H1 (cell line): ENCODE measurements around the gene CXorf49. TPM values are rescaled to one million over a fixed set of nuclear protein-coding genes. Genes with fewer than 3 reads are reported as not detected.
"Not testable (repeated sequence)": the region's sequence is repeated elsewhere in the genome, so short reads cannot be mapped to it uniquely, and the experiment has no call there.

Experiments used
- CTCF ChIA-PET: fragments of 300-600 bp; sonication (Branson Sonifier 250); formaldehyde crosslinking; loops from one replicate; lab custom pipeline; 2021; ENCODE audit not compliant: partially characterized antibody; lab: Charles Lee
- POLR2A ChIA-PET: fragments of 300-600 bp; sonication (Branson Sonifier 250); formaldehyde crosslinking; loops from one replicate; lab custom pipeline; 2021; ENCODE audit warnings: inconsistent platforms; ENCODE audit not compliant: partially characterized antibody; lab: Charles Lee
- DNase-seq, 2 experiments: peaks; one replicate each; pipeline versions ENCODE4 v3.0.0 to v3.0.0-alpha.2; 2010 to 2022; ENCODE audit warnings: low spot score in 2 of 2, low read depth in 1 of 2, mixed read lengths in 1 of 2
- FAIRE-seq: peaks from 2 replicates; lab custom pipeline; 2011; peaks lifted over from hg19 to GRCh38; lab: Jason Lieb, UNC
- H2AFZ ChIP-seq: 2 replicates; pipeline ENCODE4 v1.8.1; 2012; ENCODE audit warnings: low read length, inconsistent platforms
- H2AK5ac ChIP-seq: 2 replicates; pipeline ENCODE4 v1.6.1; 2013; ENCODE audit warnings: low read depth, low read length
- H2BK120ac ChIP-seq: replicated peaks from 2 replicates; pipeline ENCODE3; 2013; ENCODE audit warnings: low read depth, low read length, inconsistent platforms
- H2BK12ac ChIP-seq: 2 replicates; pipeline ENCODE4 v1.6.1; 2013; ENCODE audit warnings: low read depth, low read length
- H2BK15ac ChIP-seq: 2 replicates; pipeline ENCODE4 v1.6.1; 2013; ENCODE audit warnings: low read length
- H2BK20ac ChIP-seq: 2 replicates; pipeline ENCODE4 v1.6.1; 2013; ENCODE audit warnings: low read length
- H2BK5ac ChIP-seq: 2 replicates; pipeline ENCODE4 v1.6.1; 2013; ENCODE audit warnings: low read depth, low read length
- H3K14ac ChIP-seq: 2 replicates; pipeline ENCODE4 v1.6.1; 2013; ENCODE audit warnings: inconsistent platforms; ENCODE audit not compliant: insufficient read length
- H3K18ac ChIP-seq: 2 replicates; pipeline ENCODE4 v1.6.1; 2013; ENCODE audit warnings: low read length; ENCODE audit errors: extremely low read depth
- H3K23ac ChIP-seq: 2 replicates; pipeline ENCODE4 v1.6.1; 2013; ENCODE audit warnings: inconsistent platforms; ENCODE audit not compliant: insufficient read length
- H3K23me2 ChIP-seq: 2 replicates; pipeline ENCODE4 v1.6.1; 2013; ENCODE audit warnings: low read depth, low read length
- H3K27ac ChIP-seq: 2 replicates; pipeline ENCODE4 v1.6.1; 2011; ENCODE audit warnings: low read depth, low read length, inconsistent platforms
- H3K27me3 ChIP-seq, 4 experiments: replicated peaks in 1 of 4; 1 replicate in 1 of 4; 2 replicates in 3 of 4; pipeline versions ENCODE4 v1.6.1 to v1.8.1; 2011 to 2013; ENCODE audit warnings: low read length in 3 of 4, mild to moderate bottlenecking in 3 of 4, inconsistent platforms in 2 of 4, mixed read lengths in 2 of 4, moderate library complexity in 1 of 4; ENCODE audit not compliant: control insufficient read depth in 3 of 4, insufficient read depth in 3 of 4; ENCODE audit errors: extremely low read depth in 1 of 4
- H3K36me3 ChIP-seq, 4 experiments: 2 replicates each; pipeline versions ENCODE4 v1.6.1 to v1.8.1; 2011 to 2013; ENCODE audit warnings: mild to moderate bottlenecking in 4 of 4, low read length in 3 of 4, moderate library complexity in 2 of 4, control low read depth in 1 of 4, inconsistent platforms in 1 of 4; ENCODE audit not compliant: insufficient read depth in 4 of 4, control insufficient read depth in 2 of 4
- H3K4ac ChIP-seq: replicated peaks from 2 replicates; pipeline ENCODE3; 2013; ENCODE audit warnings: low read length, low read depth, mixed read lengths, inconsistent platforms; ENCODE audit not compliant: insufficient read length
- H3K4me1 ChIP-seq, 4 experiments: replicated peaks in 1 of 4; 1 replicate in 1 of 4; 2 replicates in 3 of 4; pipeline versions ENCODE4 v1.6.1 to v1.8.1; 2011 to 2013; ENCODE audit warnings: low read length in 3 of 4, inconsistent platforms in 2 of 4, mixed read lengths in 1 of 4; ENCODE audit not compliant: insufficient read depth in 4 of 4, control insufficient read depth in 3 of 4
- H3K4me2 ChIP-seq, 2 experiments: 2 replicates each; pipeline versions ENCODE4 v1.6.1 to v1.8.1; 2011 to 2013; ENCODE audit warnings: low read depth in 2 of 2, low read length in 2 of 2, control low read depth in 1 of 2, inconsistent platforms in 1 of 2, mild to moderate bottlenecking in 1 of 2; ENCODE audit not compliant: insufficient read depth in 1 of 2
- H3K4me3 ChIP-seq, 4 experiments: fragments of 200-600, 300-600 bp in 1 of 4; sonication (generic), shearing (Covaris generic), sonication (Bioruptor Twin) in 1 of 4; 2 replicates each; pipeline versions ENCODE4 v1.5.1 to v1.8.1; 2011 to 2016; ENCODE audit warnings: low read length in 4 of 4, low read depth in 3 of 4, control low read depth in 2 of 4, inconsistent platforms in 2 of 4, mild to moderate bottlenecking in 2 of 4, mixed read lengths in 1 of 4, moderate library complexity in 1 of 4; ENCODE audit not compliant: insufficient read depth in 2 of 4; ENCODE audit errors: extremely low read depth in 1 of 4
- H3K56ac ChIP-seq: replicated peaks from 2 replicates; pipeline ENCODE3; 2013; ENCODE audit warnings: low read depth, mild to moderate bottlenecking, mixed read lengths, low read length, inconsistent platforms; ENCODE audit not compliant: insufficient read length
- H3K79me1 ChIP-seq: 2 replicates; pipeline ENCODE4 v1.6.1; 2013; ENCODE audit warnings: low read depth, low read length, control low read depth
- H3K79me2 ChIP-seq, 2 experiments: 2 replicates each; pipeline versions ENCODE4 v1.6.1 to v1.8.1; 2012 to 2013; ENCODE audit warnings: low read length in 2 of 2, mild to moderate bottlenecking in 2 of 2, inconsistent platforms in 1 of 2; ENCODE audit not compliant: insufficient read depth in 2 of 2, control insufficient read depth in 1 of 2
- H3K9ac ChIP-seq, 4 experiments: replicated peaks in 1 of 4; 1 replicate in 1 of 4; 2 replicates in 3 of 4; pipeline versions ENCODE4 v1.6.1 to v1.8.1; 2011 to 2013; ENCODE audit warnings: low read depth in 3 of 4, low read length in 3 of 4, control low read depth in 2 of 4, mild to moderate bottlenecking in 2 of 4, moderate library complexity in 2 of 4, inconsistent platforms in 1 of 4; ENCODE audit errors: extremely low read depth in 1 of 4
- H3K9me3 ChIP-seq, 2 experiments: 2 replicates each; pipeline versions ENCODE4 v1.6.1 to v1.8.1; 2012 to 2013; ENCODE audit warnings: mild to moderate bottlenecking in 2 of 2, moderate library complexity in 2 of 2, control low read depth in 1 of 2, inconsistent platforms in 1 of 2, low read depth in 1 of 2, low read length in 1 of 2, mixed read lengths in 1 of 2; ENCODE audit not compliant: insufficient read depth in 2 of 2
- H4K20me1 ChIP-seq, 2 experiments: replicated peaks in 1 of 2; 2 replicates each; pipeline versions ENCODE3 to v1.8.1; 2011 to 2013; ENCODE audit warnings: inconsistent platforms in 2 of 2, low read length in 2 of 2, mild to moderate bottlenecking in 1 of 2; ENCODE audit not compliant: insufficient read depth in 2 of 2, control insufficient read depth in 1 of 2
- H4K5ac ChIP-seq: 2 replicates; pipeline ENCODE4 v1.6.1; 2013; ENCODE audit warnings: low read length, low read depth, mixed read lengths, inconsistent platforms; ENCODE audit not compliant: insufficient read length
- H4K8ac ChIP-seq: 2 replicates; pipeline ENCODE4 v1.8.0; 2013; ENCODE audit warnings: mild to moderate bottlenecking, moderate library complexity, low read length, inconsistent platforms; ENCODE audit not compliant: insufficient read depth; ENCODE audit errors: extremely low read depth
- H4K91ac ChIP-seq: replicated peaks from 2 replicates; pipeline ENCODE3; 2013; ENCODE audit warnings: low read length, mixed read lengths, inconsistent platforms; ENCODE audit not compliant: insufficient read length
- WGBS, 2 experiments: shearing (Covaris generic) in 1 of 2; methylation state at CpG; one replicate each; pipeline versions ENCODE4 v1.1.6 to v1.1.7; 2013 to 2015; ENCODE audit warnings: low lambda C conversion rate in 2 of 2, mixed read lengths in 2 of 2, inconsistent platforms in 1 of 2, low coverage in 1 of 2, missing lambda C conversion rate in 1 of 2; ENCODE audit not compliant: insufficient replicate concordance in 2 of 2, insufficient coverage in 1 of 2, insufficient read length in 1 of 2; ENCODE audit errors: extremely low coverage in 1 of 2, missing lambda C conversion rate in 1 of 2; 5-methylcytosine and 5-hydroxymethylcytosine counted together
- polyA plus RNA-seq, 7 experiments: library from polyadenylated mRNA; depleted of rRNA in 3 of 7; stranded (reverse) in 5 of 7; unstranded in 2 of 7; fragments of >200 nt in 5 of 7; fragments of 200-250 nt in 2 of 7; gene quantifications; 1 replicate in 5 of 7; 2 replicates in 1 of 7; 4 replicates in 1 of 7; pipeline versions ENCODE4 v1.2.1 to v1.2.3, GENCODE V29; 2011 to 2013; ENCODE audit warnings: missing spikeins in 2 of 7, mixed read lengths in 2 of 7
- total RNA-seq: library from RNA; stranded (reverse); fragmentation: NEBNext Ultra II Directional; extraction: Animal tissue kit (Norgen Biotek cat#: 25700); gene quantifications from 2 replicates; pipeline ENCODE4 v1.2.1, GENCODE V29; 2021

CXorf49 gene
- total and polyA plus RNA-seq, 2 of the 8 experiments (the other 6 are each of a cell fraction or from before 2014, with no cell fraction given), result not detected

DNA sequence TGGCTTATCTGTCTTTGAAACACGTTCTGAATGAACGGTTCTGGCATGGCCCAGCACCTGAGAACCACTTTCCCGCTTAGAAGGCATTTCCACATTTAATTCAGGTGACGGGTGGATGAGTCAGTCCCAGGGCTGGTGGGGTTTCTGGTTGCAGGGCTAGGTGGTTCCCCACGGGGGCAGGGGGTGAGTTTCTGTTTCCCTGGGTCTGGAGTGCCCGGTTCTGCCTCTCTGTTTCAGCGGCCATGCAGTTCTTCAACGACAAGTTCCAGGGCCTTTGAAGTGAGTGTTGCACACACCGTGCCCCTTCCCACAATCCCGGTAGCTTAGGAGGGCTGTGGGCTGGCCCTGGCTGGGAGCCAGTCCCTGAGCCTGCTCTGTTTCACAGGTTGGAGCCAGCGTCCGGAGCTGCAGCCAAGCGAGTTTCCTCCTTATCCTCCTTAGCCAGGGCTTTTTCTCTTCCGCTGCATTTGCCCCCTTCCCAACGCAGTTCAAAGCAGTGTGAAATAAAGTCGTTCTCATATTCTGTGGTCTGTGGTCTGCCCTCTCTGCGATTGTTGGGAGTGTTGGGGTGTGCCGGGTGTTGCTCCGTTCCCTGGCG is 2.3 kb upstream of the CXorf49 start:
- H3K4me3 ChIP-seq, H2BK20ac ChIP-seq, H2AFZ ChIP-seq, H3K27ac ChIP-seq, POLR2A ChIA-PET, CTCF ChIA-PET, H2BK12ac ChIP-seq, H3K9me3 ChIP-seq, H3K27me3 ChIP-seq, H3K4me1 ChIP-seq, H3K56ac ChIP-seq, H3K23me2 ChIP-seq, DNase-seq, H3K36me3 ChIP-seq, FAIRE-seq, H4K91ac ChIP-seq, H3K9ac ChIP-seq, H4K8ac ChIP-seq, H3K79me2 ChIP-seq, H3K4me2 ChIP-seq, H2AK5ac ChIP-seq, H3K4ac ChIP-seq, H3K23ac ChIP-seq, H2BK120ac ChIP-seq, H3K14ac ChIP-seq, H2BK15ac ChIP-seq, H3K18ac ChIP-seq, H4K5ac ChIP-seq, H4K20me1 ChIP-seq, H3K79me1 ChIP-seq, H2BK5ac ChIP-seq: not testable (repeated sequence)
- whole genome bisulfite sequencing, 2 experiments, result no CpG with 5 or more reads among the region's 20 CpGs

DNA sequence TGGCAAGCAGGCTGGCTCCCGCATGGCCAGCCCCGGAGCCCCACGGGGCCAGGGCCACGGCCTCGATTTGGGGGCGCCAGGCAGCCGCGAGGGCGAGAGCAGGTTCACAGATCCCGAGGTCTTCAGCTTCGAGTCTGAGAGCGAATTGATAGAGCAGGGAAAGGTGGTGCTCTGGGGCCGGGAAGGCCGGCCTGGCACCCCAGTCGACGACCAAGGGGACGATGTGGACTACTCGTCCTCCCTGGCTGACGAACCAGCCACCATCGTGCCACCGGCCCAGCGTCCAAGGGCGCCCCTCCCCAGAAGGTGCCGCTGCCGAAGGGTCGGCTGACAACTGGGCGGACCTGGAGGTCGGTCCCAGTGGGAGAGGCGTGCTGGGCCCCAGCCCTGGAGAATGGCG is 1.1 kb upstream of the CXorf49 start:
- H3K56ac ChIP-seq, H4K8ac ChIP-seq, H3K4ac ChIP-seq, H3K14ac ChIP-seq, H3K18ac ChIP-seq, H3K9ac ChIP-seq, H4K20me1 ChIP-seq, H3K4me1 ChIP-seq, H3K36me3 ChIP-seq, POLR2A ChIA-PET, H3K79me2 ChIP-seq, H3K4me3 ChIP-seq, H2BK15ac ChIP-seq, H3K23me2 ChIP-seq, H3K23ac ChIP-seq, FAIRE-seq, H2AFZ ChIP-seq, H3K79me1 ChIP-seq, H3K4me2 ChIP-seq, CTCF ChIA-PET, H3K27me3 ChIP-seq, H2BK5ac ChIP-seq, H4K5ac ChIP-seq, H3K9me3 ChIP-seq, H4K91ac ChIP-seq, H2BK12ac ChIP-seq, H2BK20ac ChIP-seq, H2BK120ac ChIP-seq, H3K27ac ChIP-seq, H2AK5ac ChIP-seq: not testable (repeated sequence)
- DNase-seq, result peak in 1 of 2 experiments; percentile 13
- no CpG with 5 or more reads among the region's 30 CpGs for WGBS, 2 experiments
